Stimulated activated CD4-positive, alpha-beta T cell treated with anti-CD3 and anti-CD28 coated beads, Interleukin-2, amount 100 ng/mL, for 48 hours (primary cell): ENCODE results near the gene XRCC4.

Experiments
- DNase-seq, 2 donors: peaks; one replicate each; pipeline ENCODE4 v3.0.0-alpha.2; 2020

The XRCC4 gene

DNA sequence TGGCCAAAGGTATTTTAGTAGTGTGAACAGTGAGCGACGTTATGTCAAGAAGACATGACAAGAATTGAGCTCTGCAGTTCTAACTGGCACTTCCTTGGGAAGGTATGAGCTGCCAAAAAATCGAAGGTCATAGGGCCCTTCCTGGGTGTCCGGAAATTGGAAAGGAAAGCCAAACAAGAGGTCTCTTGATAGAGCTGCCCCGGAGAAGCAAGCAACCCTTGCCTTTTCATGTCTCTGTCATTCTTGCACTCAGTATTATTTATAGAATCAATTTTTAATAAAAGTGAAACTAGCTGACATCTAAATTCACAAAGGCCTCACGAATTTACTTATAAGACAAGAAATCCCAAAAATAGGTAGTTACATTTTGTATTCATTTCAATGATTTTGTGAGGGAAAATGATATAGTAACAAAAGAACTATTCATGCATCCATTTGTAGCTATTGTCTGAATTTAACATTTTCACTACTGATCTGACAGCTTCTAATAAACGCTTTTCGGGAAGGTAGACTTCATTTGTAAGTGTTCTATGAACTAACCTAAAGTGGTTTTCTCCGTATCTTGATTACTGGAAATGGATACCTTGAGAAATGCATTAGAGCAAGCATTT lies 280.4 kb downstream of the XRCC4 start:
- DNase-seq, result no peak

DNA sequence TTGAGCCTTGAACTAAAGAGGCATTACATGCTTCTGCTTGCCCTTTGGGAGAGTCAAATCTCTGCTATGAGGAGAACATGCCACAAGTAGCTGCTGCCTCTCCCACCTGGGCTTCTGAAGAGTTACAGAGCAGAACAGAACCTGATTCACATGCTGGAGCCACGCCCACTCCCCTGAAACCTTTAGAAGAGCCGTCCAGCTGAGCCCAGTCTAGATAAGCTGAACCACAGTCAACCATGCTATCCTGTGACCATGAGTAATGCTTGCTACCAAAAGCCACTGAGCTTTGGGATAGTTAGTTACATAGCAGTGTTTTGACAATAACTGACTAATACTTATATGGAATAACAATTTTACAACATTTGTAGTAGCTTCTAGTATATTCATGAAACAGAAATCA lies 283.2 kb downstream of the XRCC4 start:
- DNase-seq, result no peak

DNA sequence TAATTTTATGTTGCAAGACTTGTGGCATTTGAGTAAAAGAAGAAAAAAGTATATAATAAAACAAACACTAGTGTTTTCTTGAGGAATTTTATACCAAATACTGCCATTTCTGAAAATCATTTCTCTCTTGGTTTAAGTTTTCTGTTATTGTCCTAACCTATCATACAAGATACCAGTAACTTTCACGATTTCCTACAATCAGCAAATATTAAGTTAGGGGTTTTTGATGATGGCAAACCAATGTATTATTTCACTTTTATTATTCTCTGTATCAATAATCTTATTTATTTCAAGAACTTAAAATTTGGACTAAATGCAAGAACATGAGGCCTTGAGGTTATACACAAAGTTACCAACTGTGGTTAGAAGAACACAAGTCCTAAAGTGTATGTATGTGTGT lies 285.2 kb downstream of the XRCC4 start:
- DNase-seq, result no peak

DNA sequence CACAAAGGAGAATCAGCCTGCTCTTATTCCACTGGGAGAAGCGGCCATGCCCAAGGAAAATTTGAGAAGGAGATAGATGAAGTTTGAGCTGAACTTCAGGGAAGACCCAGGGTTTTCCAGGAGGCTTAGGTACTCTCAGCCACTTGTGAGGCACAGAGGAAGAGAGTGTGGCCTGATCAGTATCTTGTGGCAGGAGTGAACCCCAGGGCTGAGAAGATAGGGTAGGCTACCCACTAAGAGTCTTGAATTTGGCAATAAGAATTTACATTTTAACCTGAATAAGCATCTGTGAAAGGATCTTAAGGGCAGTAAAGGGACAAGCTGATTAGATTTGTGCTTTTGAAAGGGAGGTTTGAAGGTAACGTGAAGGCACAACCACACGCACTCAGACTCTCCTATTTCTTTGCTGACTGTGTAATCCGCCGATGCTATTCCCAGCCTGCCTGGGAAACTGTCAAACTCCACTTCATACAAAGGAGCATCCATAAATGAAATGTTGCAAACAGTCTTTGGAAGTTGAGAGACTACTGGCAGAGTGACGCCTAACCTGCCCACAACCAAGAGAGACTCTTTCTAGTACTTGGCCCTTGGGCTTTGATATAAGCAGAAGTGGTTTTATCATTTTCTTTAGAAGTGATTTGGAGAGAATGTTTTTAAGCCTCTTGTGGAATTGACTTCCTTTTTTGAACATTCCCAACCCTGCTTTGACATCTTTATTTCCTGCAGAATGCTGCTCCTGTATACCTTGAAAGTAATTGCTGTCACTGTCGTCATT lies 286.0 kb downstream of the XRCC4 start:
- DNase-seq, result no peak

DNA sequence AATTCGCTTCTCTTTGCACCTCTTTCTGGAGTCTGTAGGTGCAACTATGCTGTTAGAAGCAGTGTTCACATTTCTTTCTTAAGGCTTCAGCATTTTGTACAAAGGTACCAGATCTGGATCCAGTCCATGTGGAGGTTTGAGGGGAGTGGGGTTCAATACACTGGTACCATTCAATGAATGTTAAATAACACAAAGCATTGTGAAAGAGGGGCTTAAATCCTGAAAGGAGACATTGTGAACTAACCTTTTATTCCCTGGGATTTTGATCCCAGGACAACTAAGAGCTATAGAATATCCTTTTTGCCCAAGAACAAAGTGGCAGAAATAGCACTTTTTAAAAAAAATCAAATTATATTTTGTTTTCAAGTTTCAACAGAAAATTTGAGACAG lies 286.5 kb downstream of the XRCC4 start:
- no peak for DNase-seq

DNA sequence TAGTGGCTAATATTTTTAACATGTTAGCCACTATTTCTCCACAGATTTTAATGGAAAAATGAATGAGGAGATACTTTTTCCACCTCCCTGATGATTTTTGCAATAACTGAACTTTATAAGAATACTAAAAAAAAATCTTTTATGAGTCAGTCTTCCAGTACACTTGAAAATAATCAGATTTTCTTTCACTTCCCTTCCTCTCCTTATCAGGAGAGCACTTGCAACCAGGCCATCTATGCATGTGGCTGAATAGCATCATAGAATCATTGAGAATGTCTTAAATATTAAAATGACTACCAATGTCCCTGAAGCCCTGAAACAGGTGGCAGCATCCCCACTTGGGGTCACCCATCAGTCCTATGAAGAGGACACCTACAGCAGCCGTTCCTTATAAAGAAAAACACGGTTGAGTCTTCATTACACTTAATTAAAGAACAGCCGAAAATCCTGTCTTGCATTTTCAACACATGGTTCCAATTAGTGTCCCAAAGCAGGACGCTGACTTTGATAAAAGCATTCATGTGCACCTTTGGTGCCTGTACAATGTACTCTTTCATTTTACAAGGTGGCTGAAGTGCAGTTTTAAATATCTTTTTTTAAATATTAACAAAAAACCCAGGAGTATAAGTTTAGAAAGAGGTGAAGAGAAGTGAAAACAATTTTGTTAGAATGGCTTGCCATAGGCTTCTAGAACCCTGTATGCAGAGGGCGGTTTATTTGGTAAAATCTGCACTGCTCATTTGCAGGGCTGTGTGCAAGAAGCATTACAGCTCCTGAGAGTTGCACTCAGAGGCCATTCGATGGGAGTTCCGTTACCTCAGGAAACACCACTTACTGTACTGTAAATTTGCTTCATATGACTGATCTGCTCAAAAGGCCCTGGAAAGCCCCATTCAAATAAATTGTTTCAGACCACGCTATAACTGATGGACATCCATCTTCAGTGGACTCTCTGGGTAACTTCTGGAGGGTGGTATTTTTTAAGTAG lies 287.3 kb downstream of the XRCC4 start:
- DNase-seq, result no peak

DNA sequence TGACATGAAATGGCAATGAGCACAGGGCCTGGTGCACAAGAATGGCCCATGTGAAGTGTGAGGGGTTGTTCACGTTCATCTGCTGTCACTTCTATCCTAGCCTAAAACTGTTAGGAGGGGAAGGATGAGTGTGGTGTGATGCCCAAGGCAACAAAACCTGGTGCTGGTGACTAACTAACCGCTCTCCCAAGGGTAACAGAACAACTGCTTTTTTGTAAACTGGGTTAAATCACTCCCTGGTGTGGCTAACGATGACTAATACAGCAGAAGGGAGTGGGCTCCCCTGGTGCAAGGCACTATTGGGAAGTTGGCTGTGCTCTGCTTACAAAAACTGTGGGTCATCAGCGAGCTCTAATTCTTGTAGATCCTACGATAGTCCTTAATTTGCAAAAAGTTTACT lies 291.0 kb downstream of the XRCC4 start:
- DNase-seq, result no peak

DNA sequence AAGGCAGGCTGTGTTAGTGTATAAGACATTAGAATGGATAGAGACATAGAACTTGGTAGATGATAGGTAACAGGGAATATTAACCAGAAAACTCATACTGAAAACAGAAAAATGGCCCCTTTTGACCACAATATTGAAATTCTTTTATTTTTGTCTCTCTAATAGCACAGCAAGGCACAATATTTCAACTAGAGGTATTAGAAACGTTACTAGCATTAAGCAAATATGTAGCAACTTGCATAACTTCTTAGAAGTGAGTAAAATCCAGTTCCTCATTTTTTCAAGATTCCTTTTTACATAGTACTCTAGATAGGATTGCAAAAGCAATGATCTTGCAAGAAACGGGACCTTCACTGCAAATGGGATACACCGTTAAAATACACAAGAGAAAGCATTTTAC lies 291.5 kb downstream of the XRCC4 start:
- no peak for DNase-seq

DNA sequence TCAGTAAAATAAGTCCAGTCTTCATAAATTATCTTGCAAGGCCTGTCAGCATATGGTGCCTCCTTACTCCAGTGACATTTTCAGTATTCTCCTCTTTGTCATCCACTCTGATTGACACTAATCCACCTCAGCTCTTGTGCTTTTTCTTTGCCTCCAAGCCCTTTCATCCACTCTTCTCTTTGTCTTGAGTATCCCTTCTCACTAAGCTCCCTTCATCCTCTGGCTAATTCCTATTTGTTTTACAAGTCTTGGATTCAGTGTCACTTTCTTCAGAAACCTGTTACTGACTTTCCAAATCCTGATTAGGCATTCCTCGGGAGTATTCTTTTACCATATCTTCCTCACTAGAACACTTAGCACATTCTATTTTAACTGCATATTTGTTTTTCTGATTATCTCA lies 293.6 kb downstream of the XRCC4 start:
- DNase-seq, result no peak

DNA sequence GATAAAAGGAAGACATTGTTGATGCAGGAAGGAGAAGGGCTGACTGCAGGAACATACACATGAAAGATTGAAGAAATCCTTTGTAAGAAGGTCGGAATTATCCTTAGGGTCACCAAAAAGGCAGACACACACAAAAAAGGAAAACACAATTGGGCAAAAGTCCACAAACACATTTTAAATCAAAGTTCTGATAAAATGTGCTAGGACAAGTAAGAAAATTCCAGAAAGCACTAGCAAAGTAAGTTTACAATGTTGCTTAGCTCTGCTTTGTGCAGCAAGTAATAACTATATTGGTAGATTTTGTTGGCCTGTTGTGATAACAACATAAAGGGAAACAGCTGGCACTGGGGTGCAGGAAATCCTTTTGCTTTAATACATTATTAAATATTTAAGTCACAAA lies 294.4 kb downstream of the XRCC4 start:
- no peak for DNase-seq

DNA sequence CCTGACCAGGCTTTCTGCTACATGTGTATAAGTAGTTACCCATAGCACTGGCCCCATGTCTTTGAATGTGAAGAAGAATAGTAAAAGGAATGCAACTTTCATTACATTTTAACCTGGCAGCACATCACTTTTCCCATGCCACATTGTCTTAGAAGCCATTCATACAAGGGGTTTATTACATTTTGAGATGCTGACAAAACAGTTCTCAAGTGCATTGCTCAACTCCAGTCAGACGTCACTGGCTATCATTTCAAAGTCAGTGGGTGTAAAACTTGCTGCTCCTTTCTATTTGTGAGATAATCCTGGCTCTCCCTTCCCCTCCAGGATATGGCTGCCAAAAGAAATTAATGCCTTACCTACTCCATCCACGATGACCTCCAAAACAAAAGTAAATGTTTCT lies 297.2 kb downstream of the XRCC4 start:
- DNase-seq, result no peak

DNA sequence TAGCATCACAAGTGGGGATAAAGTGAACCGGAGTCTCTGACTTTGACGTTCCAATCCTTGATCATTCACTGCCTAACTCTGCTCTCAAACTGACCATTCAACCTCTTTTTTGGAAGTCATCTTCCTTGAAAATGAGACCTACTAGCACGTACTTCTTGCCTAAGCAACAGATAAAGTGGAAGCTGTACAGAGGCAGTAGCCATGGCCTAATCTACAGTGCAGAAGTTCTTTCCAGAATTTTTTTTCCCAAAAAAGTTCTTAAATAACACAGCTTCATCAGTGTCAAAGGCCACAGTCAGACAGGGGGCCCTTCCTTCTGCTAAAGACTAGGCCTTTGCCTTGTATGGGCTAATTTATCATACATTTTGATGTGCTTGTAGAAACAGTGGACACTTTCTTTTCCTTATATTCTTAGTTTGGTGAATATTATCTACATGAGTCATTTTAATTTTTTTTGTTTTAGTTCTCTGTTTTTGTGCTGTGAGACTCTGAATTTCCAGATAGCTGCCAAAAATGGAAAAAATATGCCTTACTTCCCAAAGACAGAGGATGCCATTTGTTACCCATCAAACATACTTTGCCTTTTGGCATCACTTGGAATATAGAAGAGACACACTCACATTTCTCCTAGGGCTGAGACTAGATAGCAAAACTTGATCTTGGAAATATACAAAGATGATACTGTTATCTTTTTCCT lies 297.9 kb downstream of the XRCC4 start:
- DNase-seq, result no peak

DNA sequence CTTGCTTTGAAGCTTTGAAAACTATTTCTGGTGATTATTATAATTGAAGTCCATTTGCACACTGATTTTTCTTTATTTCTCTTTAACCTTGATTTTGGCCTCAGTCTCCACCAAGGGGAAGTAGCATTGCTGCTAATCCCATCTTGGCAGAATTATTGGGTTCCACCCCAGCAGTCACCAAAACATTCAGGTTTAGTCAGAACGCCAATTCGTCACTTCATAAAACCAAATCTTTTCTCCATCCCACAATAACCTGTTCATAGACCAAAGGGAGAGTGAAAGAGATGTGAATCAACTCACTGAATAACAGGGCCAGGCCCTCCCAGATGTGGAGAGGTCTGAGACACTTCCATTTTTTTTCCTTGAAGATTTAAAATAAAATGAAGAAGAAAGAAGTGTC lies 299.1 kb downstream of the XRCC4 start:
- no peak for DNase-seq

DNA sequence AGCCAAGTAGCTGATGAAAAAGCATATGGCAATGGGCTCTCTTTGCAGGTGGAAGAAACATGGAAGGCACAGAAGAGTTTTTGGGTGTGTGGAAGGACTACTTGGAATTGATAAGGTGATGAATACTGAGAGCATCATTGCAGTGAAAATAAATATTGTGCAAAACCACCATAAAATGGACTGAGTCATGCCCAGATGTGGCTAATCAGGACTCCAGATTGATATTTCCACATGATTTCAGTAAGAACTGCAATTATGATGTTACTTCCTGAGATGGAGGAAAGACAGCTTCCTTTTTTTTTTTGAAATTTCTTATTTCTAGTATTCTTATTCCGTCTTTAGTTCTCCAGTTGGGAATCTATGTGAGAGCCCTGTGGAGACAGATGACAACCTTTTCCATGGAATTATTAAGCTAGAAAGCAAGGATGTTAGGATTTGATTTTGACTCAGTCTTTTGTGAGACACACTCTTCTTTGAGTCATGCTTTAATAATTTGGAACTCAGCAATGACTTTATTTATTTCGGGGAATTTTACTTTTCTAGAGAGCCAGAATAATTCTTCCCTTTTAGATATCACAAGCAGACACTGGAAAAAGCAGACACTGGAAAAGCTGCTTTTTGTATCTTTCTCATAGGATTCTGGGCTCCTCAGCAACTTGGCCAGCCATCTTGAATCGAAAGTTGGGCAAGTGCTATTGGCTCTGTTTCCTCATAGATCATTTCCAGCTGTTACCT lies 300.0 kb downstream of the XRCC4 start:
- DNase-seq, result no peak

DNA sequence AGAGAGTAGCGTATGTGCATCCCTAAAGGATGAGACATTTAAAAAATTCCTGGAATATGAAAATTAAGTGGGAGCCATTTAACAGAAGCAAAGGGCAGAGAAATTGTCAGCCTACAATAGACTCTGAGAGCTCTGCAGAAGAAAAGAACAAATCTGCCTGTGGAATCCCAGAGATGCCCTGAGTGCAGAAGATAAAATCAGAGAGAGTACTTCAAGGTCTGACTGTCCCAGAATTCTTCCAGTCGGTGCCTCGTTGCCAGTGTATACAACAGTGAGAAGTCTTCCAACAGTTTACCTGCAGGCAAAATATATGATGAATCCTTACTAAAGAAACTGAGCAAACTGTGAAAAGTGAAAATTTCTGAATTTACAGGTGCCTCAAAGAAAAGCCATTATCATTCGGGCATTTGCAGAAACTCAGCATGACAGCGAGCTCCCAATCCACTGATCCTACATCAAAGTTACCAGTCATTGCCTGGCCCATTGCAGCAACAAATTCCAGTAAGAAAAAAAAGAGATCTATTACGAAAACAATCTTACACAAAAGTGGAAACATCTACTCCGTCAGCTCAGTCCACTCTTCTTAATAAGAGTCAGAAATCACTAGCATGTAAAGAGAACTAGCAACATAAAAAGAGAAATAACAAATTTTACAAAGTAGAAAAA lies 301.4 kb downstream of the XRCC4 start:
- DNase-seq, result no peak

DNA sequence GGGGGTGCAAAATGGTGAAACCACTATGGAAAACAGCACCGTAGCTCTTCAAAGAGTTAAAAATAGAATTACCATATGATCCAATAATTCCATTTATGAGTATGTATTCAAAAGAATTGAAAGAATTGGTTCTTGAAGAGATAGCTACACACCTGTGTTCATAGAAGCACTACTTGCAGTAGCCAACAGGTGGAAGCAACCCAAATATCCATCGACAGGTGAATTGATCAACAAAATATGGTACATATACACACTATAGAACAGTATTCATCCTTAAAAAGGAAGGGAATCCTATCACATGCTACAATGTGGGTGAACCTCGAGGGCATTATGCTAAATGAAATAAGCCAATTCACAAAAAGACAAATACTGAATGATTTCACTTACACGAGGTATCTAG lies 308.5 kb downstream of the XRCC4 start:
- DNase-seq, result no peak

DNA sequence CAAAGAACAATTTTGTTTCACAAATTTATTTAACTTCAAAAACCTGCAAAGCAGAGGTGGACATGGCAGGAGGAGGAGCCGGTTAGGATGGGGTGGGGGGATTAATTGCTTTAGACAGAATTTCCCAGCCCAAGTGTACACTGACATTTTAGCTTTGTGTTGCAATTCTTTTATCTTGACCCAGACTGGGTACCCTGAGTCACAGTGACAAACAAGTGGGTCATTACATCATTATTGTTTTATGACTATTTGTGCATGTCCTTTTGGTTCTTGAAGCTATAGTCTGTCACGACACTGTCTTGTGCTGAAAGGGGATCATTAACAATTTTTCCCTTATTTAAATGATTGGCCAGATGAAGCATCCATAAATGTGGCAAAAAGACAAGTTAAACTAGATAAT lies 309.7 kb downstream of the XRCC4 start:
- DNase-seq, result no peak

DNA sequence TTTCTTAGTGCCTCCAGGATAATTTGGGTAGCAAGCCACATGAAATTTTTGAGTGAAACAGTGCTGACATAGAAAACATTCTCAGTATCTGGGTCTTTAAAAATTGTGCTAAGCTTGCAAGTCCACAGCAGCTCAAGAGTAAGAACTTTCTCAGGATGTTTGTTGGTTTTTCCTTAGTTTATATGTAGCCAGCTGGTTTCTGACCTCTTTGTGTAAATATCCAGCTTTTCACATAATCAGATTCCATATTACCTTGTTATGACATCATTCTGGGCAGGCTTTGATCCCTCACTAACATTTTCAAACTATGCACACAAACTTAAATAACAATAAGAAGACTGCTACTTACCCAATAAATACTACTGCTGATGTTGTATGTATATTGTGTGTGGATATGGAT lies 311.3 kb downstream of the XRCC4 start:
- no peak for DNase-seq

DNA sequence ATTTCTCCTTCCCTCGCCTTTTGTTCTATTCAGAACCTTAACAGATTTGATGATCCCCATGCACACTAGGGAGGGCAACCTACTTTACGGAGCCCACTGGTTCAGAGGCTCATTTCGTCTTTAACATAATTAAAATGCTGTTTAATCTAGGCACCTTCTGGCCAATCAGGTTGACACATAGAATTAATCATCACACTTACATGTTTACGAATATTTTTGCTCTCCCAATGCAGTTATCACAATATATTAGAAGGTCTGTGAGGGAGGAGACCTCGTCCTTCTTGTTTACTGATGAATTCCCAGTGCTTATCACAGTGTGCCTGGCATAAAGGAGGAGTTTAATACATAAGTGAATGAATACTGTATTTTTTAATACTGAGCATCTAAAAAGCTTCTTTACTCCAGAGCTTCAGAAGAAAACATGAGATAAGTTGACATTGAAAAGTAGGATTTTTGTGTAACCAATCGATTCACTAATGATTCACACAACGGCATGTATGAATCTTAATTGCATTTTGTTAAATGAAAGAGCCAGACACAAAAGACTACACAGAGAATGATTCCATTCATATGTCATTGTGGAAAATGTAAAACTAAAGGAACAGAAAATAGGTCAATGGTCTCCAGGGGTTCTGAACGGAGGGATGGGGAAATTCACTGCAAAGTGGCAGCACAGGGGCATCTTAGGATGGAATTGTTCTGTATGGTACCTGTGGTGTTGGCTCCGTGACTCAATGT lies 315.6 kb downstream of the XRCC4 start:
- DNase-seq, result no peak

DNA sequence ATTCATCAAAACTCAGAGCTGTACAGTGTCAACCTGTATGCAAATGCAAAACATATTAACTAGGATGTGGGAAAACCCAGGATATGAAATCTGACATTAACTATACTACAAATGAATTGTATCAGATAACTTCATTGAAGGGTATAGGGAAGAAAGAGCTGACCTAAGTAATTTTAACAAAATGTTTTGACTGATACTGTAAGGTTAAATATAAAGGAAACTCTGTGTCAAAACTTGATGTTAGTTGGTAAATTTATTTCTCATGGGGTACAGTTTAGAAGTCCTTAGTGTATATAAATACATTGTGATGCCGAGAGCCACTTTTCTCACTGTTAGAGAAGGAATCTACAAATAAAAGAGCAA lies 316.1 kb downstream of the XRCC4 start:
- no peak for DNase-seq

DNA sequence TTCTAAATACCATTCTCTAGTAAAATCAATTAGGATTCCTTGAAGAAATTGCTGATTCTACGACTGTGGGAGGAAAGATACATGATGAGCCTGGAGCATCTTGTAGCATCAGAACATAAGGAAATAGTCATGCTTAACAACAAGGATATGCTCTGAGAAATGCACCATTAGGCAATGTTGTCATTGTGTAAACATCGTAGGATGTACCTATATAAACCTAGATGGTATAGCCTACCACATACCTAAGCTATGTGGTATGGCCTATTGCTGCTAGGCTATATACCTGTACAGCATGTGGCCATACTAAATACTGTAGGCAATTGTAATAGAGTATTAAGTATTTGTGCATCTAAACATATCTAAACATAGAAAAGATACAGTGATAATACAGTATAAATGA lies 316.8 kb downstream of the XRCC4 start:
- DNase-seq, result no peak
